CD14-positive monocyte (primary cell): ENCODE results near the gene PBX3. TPM values are rescaled to one million over a fixed set of nuclear protein-coding genes. Genes with fewer than 3 reads are reported as not detected.

Experiments used
- DNase-seq, 3 donors: peaks; one replicate each; pipeline ENCODE4 v3.0.0-alpha.2; 2011 to 2022
- H2AFZ ChIP-seq: 2 replicates; pipeline ENCODE4 v1.6.0; 2012; ENCODE audit warnings: mild to moderate bottlenecking, low read depth, low read length, inconsistent platforms; ENCODE audit not compliant: insufficient read depth, poor library complexity, severe bottlenecking
- H3K27ac ChIP-seq, 2 donors: 1 replicate in 1 of 2; 2 replicates in 1 of 2; pipeline ENCODE4 v1.5.1; 2012 to 2013; ENCODE audit warnings: low read length in 2 of 2, control low read depth in 1 of 2, inconsistent platforms in 1 of 2, low read depth in 1 of 2, mild to moderate bottlenecking in 1 of 2
- H3K27me3 ChIP-seq, 2 donors: one replicate each; pipeline versions ENCODE4 v1.6.0 to v1.6.1; 2011 to 2013; ENCODE audit warnings: low read length in 2 of 2; ENCODE audit not compliant: control insufficient read depth in 2 of 2, insufficient read depth in 2 of 2
- H3K36me3 ChIP-seq, 2 donors: replicated peaks in 1 of 2; 1 replicate in 1 of 2; 2 replicates in 1 of 2; pipeline versions ENCODE4 v1.5.1 to v1.6.1; 2012 to 2013; ENCODE audit warnings: low read length in 2 of 2, control low read depth in 1 of 2, inconsistent platforms in 1 of 2, mild to moderate bottlenecking in 1 of 2; ENCODE audit not compliant: insufficient read depth in 2 of 2, control insufficient read depth in 1 of 2
- H3K4me1 ChIP-seq, 2 donors: 1 replicate in 1 of 2; 2 replicates in 1 of 2; pipeline versions ENCODE4 v1.5.1 to v1.6.1; 2012 to 2013; ENCODE audit warnings: low read length in 2 of 2, control low read depth in 1 of 2, inconsistent platforms in 1 of 2, mild to moderate bottlenecking in 1 of 2, moderate library complexity in 1 of 2; ENCODE audit not compliant: insufficient read depth in 2 of 2, control insufficient read depth in 1 of 2
- H3K4me2 ChIP-seq: replicated peaks from 2 replicates; pipeline ENCODE3; 2012; ENCODE audit warnings: low read length, moderate library complexity, mild to moderate bottlenecking; ENCODE audit not compliant: poor library complexity, severe bottlenecking; ENCODE audit errors: extremely low read depth
- H3K4me3 ChIP-seq, 3 experiments: fragments of 200-600 bp in 1 of 3; sonication (generic) in 1 of 3; replicated peaks in 1 of 3; 1 replicate in 2 of 3; 2 replicates in 1 of 3; pipeline ENCODE4 v1.5.1; 2011 to 2013; ENCODE audit warnings: low read length in 3 of 3, mild to moderate bottlenecking in 3 of 3, control low read depth in 2 of 3, low read depth in 2 of 3, inconsistent platforms in 1 of 3, moderate library complexity in 1 of 3
- H3K79me2 ChIP-seq: 2 replicates; pipeline ENCODE4 v1.6.0; 2012; ENCODE audit warnings: mild to moderate bottlenecking, control low read depth, inconsistent platforms, low read length, moderate library complexity; ENCODE audit not compliant: insufficient read depth
- H3K9ac ChIP-seq: 2 replicates; pipeline ENCODE4 v1.6.0; 2017; ENCODE audit warnings: low read length, mild to moderate bottlenecking; ENCODE audit not compliant: insufficient read depth, poor library complexity, severe bottlenecking
- H3K9me3 ChIP-seq, 2 donors: replicated peaks in 1 of 2; 1 replicate in 1 of 2; 2 replicates in 1 of 2; pipeline versions ENCODE4 v1.5.1 to v1.6.1; 2012 to 2013; ENCODE audit warnings: low read length in 2 of 2, control low read depth in 1 of 2; ENCODE audit not compliant: control insufficient read depth in 1 of 2, insufficient read depth in 1 of 2
- H4K20me1 ChIP-seq: 2 replicates; pipeline ENCODE4 v1.6.0; 2012; ENCODE audit warnings: mild to moderate bottlenecking, low read length, control low read depth, moderate library complexity; ENCODE audit not compliant: insufficient read depth
- H3K27ac Mint-ChIP-seq, 7 donors: one replicate each; pipeline ENCODE4 v1.8.0; 2020; ENCODE audit warnings: mild to moderate bottlenecking in 7 of 7, mixed read lengths in 7 of 7, moderate library complexity in 6 of 7, inconsistent platforms in 2 of 7
- H3K27me3 Mint-ChIP-seq, 3 donors: one replicate each; pipeline ENCODE4 v1.8.0; 2021 to 2022; ENCODE audit warnings: low read depth in 3 of 3, mild to moderate bottlenecking in 3 of 3, mixed read lengths in 3 of 3, moderate library complexity in 3 of 3, inconsistent platforms in 1 of 3
- H3K36me3 Mint-ChIP-seq, 2 donors: one replicate each; pipeline ENCODE4 v1.8.0; 2020; ENCODE audit warnings: mixed read lengths in 2 of 2, inconsistent platforms in 1 of 2, mild to moderate bottlenecking in 1 of 2
- H3K4me1 Mint-ChIP-seq: one replicate; pipeline ENCODE4 v1.8.0; 2020; ENCODE audit warnings: mild to moderate bottlenecking, mixed read lengths
- H3K4me3 Mint-ChIP-seq, 2 donors: one replicate each; pipeline ENCODE4 v1.8.0; 2020; ENCODE audit warnings: mild to moderate bottlenecking in 2 of 2, mixed read lengths in 2 of 2, moderate library complexity in 1 of 2
- H3K9me3 Mint-ChIP-seq, 7 donors: one replicate each; pipeline ENCODE4 v1.8.0; 2020 to 2022; ENCODE audit warnings: mixed read lengths in 7 of 7, mild to moderate bottlenecking in 6 of 7, moderate library complexity in 6 of 7, inconsistent platforms in 2 of 7
- CTCF ChIP-seq: fragments of 200-600 bp; IDR thresholded peaks from one replicate; pipeline ENCODE4 v1.8.0; 2022; ENCODE audit warnings: antibody characterized with exemption, mild to moderate bottlenecking
- WGBS: methylation state at CpG from one replicate; pipeline ENCODE4 v1.1.5; 2013; ENCODE audit warnings: missing lambda C conversion rate; ENCODE audit not compliant: insufficient coverage; 5-methylcytosine and 5-hydroxymethylcytosine counted together
- intact Hi-C, 2 donors: fragments of 100-400 bp; cut with micrococcal nuclease; formaldehyde crosslinking; loops; one replicate each; pipeline versions ENCODE4 v1.15.0 to v1.15.1; 2023
- polyA plus RNA-seq, 3 donors: library from polyadenylated mRNA; depleted of rRNA in 1 of 3; unstranded in 2 of 3; stranded (reverse) in 1 of 3; fragments of 300-500 nt in 2 of 3; fragments of >200 nt in 1 of 3; fragmentation: Illumina TruSeq in 2 of 3; gene quantifications; 1 replicate in 2 of 3; 2 replicates in 1 of 3; pipeline ENCODE4 v1.2.3, GENCODE V29; 2012 to 2021

The PBX3 gene
- polyA plus RNA-seq, 3 donors: 6.6 to 22.7 (median 7.1) TPM

GRCh38 chr9:125956102-125956501 lies 208.9 kb downstream of the PBX3 start:
- Histone ChIP-seq H3K27ac (no peak overlapping the region), H3K4me1 (no peaks in the 10 kb centered on the region), H3K9me3 (no peaks in the 10 kb centered on the region), H3K27me3 (no peaks in the 10 kb centered on the region), H4K20me1 (no peaks in the 10 kb centered on the region), H3K4me2 (no peak overlapping the region), H3K9ac (no peak overlapping the region), H3K36me3 (peaks cover 0 to 13% of the 10 kb centered on the region in 2 donors), H3K79me2 (no peaks in the 10 kb centered on the region), H2AFZ (no peak overlapping the region), H3K4me3 (no peak overlapping the region)
- peaks cover 5% of the 10 kb centered on the region for H3K4me1 Mint-ChIP-seq
- no peak overlapping the region for H3K27ac Mint-ChIP-seq
- no peaks in the 10 kb centered on the region for H3K27me3 Mint-ChIP-seq
- H3K9me3 Mint-ChIP-seq: no peaks in the 10 kb centered on the region
- no peak overlapping the region for H3K4me3 Mint-ChIP-seq
- WGBS: no CpG with 5 or more reads among the region's 5 CpGs
- intact Hi-C loops: no loop called here
- no peak for DNase-seq
- TF ChIP-seq CTCF: no peak
- peaks cover 23 to 25% of the 10 kb centered on the region in 2 donors for H3K36me3 Mint-ChIP-seq

DNA sequence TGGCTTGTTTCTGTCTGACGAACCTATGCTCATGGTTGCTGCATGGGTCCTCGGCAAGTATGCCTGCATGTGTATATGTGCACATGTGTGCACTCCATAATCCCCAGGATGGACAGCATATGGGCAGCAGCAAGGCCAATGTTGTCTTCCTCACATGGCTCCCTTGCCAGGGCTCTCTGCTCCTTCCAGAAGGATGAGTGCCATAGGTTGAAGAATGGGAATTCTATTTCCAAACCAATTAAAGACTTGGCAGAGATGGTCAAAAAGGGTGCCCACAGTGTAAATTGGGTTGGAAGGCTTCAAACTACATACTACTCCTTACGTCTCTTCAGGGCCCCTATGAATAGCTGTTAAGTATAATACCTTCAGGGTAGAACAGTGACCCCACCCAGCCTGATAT lies 212.1 kb downstream of the PBX3 start:
- no peak overlapping the region for H3K27ac Mint-ChIP-seq
- Histone ChIP-seq H3K27me3 (no peaks in the 10 kb centered on the region), H3K4me2 (no peak overlapping the region), H3K9ac (no peak overlapping the region), H3K79me2 (no peaks in the 10 kb centered on the region), H3K27ac (no peak overlapping the region), H3K4me1 (no peaks in the 10 kb centered on the region), H3K36me3 (peaks cover 0 to 31% of the 10 kb centered on the region in 2 donors), H4K20me1 (no peaks in the 10 kb centered on the region), H3K9me3 (no peaks in the 10 kb centered on the region), H3K4me3 (no peak overlapping the region), H2AFZ (no peak overlapping the region)
- H3K4me3 Mint-ChIP-seq: no peak overlapping the region
- no peak for DNase-seq
- intact Hi-C loops: no loop called here
- no peaks in the 10 kb centered on the region for H3K9me3 Mint-ChIP-seq
- peaks cover 13% of the 10 kb centered on the region for H3K4me1 Mint-ChIP-seq
- H3K36me3 Mint-ChIP-seq: peaks cover 47 to 50% of the 10 kb centered on the region in 2 donors
- no peaks in the 10 kb centered on the region for H3K27me3 Mint-ChIP-seq
- TF ChIP-seq CTCF: no peak
- WGBS: 94% methylated on average over 2 of the region's 3 CpGs
